ENCODE results near the gene ETS1.

GRCh38 chr11:128515086-128515485 is 72.3 kb downstream of the ETS1 start:
- TF ChIP-seq, protein P1, sequence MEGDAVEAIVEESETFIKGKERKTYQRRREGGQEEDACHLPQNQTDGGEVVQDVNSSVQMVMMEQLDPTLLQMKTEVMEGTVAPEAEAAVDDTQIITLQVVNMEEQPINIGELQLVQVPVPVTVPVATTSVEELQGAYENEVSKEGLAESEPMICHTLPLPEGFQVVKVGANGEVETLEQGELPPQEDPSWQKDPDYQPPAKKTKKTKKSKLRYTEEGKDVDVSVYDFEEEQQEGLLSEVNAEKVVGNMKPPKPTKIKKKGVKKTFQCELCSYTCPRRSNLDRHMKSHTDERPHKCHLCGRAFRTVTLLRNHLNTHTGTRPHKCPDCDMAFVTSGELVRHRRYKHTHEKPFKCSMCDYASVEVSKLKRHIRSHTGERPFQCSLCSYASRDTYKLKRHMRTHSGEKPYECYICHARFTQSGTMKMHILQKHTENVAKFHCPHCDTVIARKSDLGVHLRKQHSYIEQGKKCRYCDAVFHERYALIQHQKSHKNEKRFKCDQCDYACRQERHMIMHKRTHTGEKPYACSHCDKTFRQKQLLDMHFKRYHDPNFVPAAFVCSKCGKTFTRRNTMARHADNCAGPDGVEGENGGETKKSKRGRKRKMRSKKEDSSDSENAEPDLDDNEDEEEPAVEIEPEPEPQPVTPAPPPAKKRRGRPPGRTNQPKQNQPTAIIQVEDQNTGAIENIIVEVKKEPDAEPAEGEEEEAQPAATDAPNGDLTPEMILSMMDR (IDR thresholded peaks at IDR 0.05) = no peak
- TF ChIP-seq EZH2phosphoT487 (IDR thresholded peaks at IDR 0.05) = no peak
